ENCODE results near the gene ZGLP1.

The ZGLP1 gene

DNA sequence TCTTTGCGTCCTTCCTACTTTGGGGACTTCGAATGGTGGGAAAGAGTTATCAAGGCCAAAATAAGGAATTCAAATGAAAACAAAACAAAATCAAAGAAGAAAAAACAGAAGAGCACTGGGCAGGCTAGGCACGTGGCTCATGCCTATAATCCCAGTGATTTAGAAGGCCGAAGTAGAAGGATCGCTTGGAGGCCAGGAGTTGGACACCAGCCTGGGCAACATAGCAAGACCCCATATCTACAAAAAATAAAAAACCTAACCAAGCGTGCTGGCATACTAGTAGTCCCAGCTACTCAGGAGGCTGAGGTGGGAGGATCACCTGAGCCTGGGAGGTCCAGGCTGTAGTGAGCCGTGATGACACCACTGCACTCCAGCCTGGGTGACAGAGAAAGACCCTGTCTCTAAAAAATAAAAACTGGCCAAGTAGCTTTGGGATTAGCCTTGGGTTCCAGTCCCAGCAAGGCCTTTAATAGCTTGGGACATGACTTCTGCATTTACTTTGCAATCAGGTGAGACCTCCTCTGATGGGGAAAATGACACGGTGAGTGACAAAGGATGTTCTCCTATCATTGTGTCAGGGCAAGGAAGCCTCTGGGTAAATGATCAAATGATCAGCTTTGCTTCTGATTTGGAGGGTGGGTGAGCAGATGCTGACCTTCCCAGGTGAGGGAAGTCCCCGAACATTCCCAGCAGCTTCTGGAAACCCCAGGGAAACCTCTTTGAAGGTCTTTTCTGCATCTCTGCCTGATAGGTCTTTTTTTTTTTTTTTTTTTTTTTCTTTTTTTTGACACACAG lies 31.6 kb downstream of the ZGLP1 start:
- DNase-seq (ENCODE audit: low read depth): no peak

DNA sequence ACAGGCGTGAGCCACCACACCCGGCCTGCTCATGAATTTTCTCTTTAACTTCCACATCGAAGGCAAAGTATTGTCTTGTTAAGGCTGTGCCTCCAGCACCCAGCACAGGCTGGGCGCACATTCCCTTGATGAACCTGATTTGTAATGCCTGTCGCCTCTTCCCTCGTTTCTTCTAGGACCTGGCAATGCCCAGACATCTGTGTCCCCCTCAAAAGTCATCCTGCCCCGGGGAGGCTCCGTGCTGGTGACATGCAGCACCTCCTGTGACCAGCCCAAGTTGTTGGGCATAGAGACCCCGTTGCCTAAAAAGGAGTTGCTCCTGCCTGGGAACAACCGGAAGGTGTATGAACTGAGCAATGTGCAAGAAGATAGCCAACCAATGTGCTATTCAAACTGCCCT lies 35.0 kb downstream of the ZGLP1 start:
- no peak for DNase-seq (ENCODE audit: low read depth)

DNA sequence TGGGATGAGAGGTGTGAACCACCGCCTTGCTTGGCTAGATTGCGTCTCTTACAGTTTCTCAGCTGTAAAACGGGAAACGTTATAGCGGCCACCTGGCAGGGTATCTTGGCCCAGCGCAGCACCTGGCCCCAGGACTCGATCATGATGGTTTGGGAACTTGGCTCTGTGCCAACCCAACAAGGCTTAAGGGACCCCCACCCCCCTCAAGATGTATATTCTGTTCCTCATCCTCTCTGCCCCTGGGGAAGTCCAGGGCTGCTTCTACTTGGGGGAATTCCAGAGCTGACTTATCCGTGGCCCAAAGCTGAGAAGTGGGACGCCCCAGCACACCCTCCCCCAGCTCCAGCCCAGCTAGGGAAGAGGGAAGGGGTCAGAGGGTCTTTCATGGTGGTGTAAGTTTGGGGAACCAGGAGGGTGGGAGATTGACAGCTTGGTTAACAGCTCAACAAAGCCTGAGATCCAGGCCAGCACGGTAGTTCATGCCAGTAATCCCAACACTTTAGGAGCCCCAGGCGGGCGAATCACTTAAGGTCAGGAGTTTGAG lies 38.0 kb downstream of the ZGLP1 start:
- DNase-seq (ENCODE audit: low read depth): no peak

DNA sequence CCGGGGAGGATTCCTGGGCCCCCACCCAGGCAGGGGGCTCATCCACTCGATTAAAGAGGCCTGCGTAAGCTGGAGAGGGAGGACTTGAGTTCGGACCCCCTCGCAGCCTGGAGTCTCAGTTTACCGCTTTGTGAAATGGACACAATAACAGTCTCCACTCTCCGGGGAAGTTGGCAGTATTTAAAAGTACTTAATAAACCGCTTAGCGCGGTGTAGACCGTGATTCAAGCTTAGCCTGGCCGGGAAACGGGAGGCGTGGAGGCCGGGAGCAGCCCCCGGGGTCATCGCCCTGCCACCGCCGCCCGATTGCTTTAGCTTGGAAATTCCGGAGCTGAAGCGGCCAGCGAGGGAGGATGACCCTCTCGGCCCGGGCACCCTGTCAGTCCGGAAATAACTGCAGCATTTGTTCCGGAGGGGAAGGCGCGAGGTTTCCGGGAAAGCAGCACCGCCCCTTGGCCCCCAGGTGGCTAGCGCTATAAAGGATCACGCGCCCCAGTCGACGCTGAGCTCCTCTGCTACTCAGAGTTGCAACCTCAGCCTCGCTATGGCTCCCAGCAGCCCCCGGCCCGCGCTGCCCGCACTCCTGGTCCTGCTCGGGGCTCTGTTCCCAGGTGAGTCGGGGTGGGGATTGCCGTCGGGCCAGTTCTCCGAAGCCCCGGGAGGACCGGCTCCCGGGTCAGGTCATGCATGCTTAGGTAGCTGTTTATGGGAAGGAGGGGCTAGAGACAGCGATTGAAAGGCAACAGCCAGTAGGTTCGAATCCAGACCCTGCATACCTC lies 38.8 kb downstream of the ZGLP1 start, which contains the start of gene ICAM1:
ICAM1 (plus strand) TSS at position 505 of the 779 bp plus-strand sequence; CDS start at position 545, 40 bp downstream.
- no peak for DNase-seq (ENCODE audit: low read depth)

DNA sequence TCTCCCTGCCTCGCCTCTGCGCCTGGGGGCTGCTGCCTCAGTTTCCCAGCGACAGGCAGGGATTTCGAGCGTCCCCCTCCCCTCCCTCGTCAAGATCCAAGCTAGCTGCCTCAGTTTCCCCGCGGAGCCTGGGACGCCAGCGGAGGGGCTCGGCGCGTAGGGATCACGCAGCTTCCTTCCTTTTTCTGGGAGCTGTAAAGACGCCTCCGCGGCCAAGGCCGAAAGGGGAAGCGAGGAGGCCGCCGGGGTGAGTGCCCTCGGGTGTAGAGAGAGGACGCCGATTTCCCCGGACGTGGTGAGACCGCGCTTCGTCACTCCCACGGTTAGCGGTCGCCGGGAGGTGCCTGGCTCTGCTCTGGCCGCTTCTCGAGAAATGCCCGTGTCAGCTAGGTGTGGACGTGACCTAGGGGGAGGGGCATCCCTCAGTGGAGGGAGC lies 39.4 kb downstream of the ZGLP1 start:
- DNase-seq (ENCODE audit: low read depth): no peak

DNA sequence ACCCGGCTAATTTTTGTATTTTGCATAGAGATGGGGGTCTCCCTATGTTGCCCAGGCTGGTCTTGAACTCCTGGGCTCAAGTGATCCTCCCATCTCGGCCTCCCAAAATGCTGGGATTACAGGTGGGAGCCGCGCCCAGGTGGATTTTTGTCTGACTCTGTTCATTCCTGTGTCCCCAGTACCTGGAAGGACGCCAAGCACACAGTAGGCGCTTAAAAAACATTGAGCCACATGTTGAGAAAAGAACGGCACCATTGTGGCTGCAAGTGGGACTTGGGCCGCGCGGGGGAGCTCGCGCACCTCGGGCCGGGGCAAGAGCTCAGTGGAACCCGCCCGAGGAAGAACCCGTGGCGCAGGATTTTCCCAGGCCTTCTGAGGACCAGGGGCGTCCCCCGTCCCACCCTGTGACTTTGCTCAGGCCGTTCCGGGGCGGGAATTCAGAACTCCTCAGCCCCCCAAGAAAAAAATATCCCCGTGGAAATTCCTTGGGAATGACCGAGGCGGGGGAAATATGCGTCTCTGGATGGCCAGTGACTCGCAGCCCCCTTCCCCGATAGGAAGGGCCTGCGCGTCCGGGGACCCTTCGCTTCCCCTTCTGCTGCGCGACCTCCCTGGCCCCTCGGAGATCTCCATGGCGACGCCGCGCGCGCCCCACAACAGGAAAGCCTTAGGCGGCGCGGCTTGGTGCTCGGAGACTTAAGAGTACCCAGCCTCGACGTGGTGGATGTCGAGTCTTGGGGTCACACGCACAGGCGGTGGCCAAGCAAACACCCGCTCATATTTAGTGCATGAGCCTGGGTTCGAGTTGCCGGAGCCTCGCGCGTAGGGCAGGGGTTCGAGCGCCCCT lies 40.1 kb downstream of the ZGLP1 start:
- no peak for DNase-seq (ENCODE audit: low read depth)

DNA sequence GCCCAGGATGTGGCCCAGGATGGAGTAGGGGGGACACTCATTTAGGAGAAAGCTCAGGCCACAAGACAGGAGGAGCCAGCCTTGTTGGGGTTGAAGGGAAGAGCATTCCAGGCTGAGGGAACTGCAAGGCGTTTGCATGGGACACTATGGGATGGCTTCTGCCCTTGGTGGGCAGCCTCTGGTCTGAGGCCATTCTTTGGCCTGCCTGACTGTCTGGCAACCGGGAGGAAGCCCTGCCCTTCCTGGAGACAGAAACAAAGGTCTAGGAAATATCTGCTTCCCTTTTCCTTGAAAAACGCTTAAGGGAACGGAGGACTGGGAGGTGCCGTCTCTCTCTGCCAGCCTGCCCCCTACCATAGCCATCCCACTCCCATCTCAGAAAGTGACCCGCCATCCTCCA lies 41.5 kb downstream of the ZGLP1 start:
- DNase-seq (ENCODE audit: low read depth): no peak

DNA sequence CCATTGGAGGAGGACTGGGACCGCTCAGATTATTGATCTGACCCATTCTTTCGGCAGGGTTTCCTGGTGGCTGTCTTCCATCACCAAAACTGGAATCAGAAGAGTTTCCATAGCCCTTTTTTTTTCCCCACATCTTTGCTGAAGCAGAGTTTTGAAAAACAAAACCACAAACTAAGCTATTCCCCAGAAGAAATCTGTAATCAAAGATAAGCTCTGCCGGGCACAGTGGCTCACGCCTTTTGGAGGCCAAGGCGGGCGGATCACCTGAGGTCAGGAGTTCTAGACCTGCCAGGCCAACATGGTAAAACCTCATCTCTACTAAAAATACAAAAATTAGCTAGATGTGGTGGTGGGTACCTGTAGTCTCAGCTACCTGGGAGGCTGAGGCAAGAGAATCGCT lies 42.9 kb downstream of the ZGLP1 start:
- DNase-seq (ENCODE audit: low read depth): no peak

DNA sequence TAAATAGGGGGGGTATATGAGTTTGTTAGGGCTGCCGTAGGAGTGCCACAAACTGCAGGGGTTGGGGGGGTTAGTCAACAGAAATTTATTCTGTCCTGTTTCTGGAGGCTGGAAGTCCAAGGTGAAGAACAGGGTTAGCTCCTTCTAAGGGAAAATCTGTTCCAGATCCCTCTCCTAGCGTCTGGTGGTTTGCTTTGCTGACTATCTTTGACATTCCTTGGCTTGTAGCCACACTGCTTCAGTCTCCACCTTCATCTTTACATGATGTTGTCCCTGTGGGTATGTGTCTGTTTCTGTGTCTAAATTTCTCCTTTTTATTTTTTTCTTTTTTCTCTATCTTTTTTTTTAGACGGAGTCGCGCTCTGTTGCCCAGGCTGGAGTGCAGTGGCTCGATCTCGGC lies 46.8 kb downstream of the ZGLP1 start:
- no peak for DNase-seq (ENCODE audit: low read depth)

DNA sequence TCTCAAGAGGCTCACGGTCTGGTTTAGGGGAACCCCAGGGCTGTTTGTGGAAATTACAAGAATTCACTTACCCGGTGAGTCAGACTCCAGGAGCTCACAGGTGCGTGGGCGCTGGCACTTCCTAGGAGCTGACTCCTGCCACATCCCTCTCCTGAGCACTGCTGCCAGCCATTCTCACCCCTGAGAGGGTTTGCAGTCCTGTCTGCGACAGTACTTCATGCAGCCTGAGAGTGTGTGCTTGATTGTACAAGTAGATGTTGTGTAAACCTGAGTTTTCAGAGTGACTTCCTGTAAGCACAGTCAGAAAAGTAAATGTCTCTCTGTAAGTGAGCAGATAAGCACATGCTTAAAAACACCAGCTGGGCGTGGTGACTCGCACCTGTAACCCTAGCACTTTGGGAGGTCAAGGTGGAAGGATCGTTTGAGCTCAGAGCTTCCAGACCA lies 49.5 kb downstream of the ZGLP1 start:
- no peak for DNase-seq (ENCODE audit: low read depth)

DNA sequence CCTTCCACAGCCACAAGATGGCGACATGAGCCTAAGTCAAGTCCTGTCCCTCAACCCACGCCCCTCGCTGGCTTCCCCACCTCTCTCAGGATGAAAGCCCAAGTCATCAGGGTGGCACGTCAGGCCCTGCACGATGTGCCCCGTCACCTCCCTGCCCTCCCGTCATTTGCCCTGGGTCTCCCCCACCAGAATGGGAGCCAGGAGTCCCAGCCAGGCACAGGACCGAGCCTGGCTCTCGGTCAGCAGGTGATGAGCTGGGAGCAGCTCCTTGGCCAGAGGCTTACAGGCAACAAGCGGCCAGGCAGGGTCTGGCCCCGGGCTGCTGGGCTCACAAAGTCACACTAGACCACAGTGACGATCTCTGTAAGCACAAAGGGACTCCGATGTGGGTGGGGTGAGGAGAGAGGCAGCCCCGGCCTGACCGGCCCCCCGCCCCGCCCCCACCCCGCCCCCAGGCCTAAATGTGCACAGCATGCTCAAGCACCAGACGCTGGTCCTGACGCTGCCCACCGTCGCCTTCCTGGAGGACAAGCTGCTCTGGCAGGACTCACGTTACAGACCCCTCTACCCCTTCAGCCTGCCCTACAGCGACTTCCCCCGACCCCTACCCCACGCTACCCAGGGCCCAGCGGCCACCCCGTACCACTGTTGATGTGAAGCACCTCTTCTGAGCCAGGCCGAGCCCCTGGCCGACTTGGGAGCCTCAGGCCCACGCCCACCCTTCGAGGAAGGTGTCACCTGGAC lies 50.3 kb downstream of the ZGLP1 start:
- peak; percentile 60 for DNase-seq (ENCODE audit: low read depth)

DNA sequence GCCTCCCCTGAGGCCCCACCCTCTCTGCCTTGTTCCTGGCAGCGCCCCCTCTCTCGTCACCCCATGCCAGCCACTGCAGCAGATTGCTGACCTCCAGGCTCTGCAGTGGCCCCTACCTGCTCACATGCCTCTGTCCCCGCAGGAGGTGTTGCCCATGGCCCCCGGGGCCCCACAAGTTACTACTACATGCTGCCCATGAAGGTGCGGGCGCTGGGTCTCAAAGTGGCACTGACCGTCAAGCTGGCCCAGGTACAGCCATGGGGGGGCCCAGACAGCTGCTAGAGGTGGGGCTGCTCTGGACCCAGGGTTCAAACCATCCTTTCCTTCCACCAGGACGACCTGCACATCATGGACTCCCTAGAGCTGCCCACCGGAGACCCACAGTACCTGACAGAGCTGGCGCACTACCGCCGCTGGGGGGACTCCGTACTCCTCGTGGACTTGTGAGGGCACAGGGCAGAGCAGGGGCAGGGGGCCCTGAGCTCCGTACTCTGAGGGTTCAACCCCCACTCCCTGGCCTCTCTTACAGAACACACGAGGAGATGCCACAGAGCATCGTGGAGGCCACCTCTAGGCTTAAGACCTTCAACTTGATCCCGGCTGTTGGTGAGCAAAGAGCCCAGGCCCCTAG lies 51.4 kb downstream of the ZGLP1 start:
- no peak for DNase-seq (ENCODE audit: low read depth)

DNA sequence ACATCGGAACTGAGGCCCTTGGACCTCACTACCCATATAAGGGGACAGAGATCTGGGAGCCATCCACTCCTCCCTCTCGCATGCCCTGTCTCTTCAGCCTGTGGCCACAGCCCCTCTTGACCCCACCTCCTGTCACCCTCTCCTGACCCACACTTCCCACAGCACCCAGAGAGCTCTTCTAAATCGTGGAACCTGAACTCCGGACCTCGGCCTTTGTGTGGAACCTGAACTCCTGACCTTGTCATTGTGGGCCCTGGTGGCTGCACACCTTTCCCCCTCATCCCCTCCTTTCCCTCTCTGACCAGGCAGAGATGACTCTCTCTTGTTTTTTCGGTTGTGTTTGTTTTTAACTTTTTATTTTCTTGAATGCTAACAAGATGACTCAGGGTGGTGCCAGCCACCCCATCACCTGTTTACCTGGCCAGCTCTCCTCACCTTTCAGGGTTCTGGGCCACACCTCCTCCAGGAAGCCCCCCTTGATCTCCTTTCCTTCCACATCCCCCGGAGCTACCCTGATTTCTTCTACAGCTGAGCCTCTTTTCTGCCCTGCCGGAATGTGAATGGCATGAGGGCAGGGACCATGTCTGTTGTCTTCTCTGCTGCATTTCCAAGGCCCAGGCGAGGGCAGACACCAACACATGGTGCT lies 52.5 kb downstream of the ZGLP1 start:
- no peak for DNase-seq (ENCODE audit: low read depth)

DNA sequence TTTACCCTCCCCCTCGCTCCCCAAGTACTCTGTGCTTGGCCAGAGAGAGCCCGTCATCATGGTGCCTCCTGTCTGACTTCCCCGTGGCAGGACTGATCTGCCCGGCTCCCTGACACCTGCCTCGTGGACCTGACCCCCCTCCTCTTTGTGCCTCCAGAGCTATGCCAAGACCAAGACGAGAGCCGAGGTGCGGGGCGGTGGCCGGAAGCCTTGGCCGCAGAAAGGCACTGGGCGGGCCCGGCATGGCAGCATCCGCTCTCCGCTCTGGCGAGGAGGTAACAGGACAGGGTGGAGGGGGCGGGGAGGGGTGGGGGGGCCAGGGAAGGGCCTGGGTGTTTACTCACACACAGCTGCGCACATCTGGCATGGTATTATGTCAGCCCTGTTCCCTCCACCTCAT lies 53.1 kb downstream of the ZGLP1 start:
- DNase-seq (ENCODE audit: low read depth): no peak

DNA sequence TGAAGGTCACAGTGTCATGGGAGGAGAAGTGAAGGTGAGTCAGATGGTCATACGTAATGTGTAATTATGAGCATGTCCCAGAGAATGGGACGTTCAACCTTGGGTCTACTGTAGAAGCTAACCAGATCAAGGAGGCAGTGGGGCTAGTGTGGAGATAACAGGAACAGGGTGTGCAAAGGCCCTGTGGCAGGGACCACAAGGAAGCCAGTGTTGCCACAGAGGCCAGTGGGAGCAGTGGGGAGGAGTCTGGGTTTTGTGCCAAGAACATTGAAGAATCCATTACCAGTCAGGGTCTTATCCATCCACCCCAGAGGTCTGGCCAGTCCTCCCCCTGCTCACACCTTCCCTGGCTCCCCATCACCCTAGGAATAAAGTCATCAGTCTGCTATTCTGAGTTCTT lies 54.3 kb downstream of the ZGLP1 start:
- no peak for DNase-seq (ENCODE audit: low read depth)
